ENCODE data around the gene APLF. TPM values are rescaled to one million over a fixed set of nuclear protein-coding genes. Genes with fewer than 3 reads are reported as not detected.
"Not testable (repeated sequence)": the region's sequence is repeated elsewhere in the genome, so short reads cannot be mapped to it uniquely, and the experiment has no call there.

APLF gene
- polyA plus RNA-seq, 1 donor from 2014 or later: 2.3 TPM

DNA sequence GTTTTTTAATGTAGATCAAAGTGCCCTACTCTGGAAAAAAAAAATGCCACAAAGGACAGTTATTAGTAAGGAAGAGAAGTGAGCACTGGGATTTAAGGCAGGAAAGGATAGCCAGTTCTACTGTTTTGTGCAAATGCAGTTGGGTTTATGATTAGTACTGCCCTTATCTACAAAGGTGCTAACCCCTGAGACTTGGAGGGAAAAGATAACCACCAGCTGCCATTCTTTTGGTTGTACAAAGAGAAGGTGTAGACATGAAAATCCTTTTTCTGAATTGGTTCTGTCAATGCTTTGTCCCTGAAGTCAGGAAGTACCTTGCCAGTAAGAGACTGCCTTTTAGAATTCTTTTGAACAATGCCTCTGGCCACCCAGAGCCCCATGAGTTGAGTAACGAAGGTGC lies 11.3 kb downstream of the APLF start:
- H3K4me3 Mint-ChIP-seq: no peak overlapping the region
- peak overlapping the region in 1 of 3 donors; percentile 32 for H3K27ac Mint-ChIP-seq
- H3K4me1 Mint-ChIP-seq: peaks cover 0 to 4% (median 1%) of the 10 kb centered on the region in 3 donors
- H3K27me3 Mint-ChIP-seq: no peaks in the 10 kb centered on the region
- H3K9me3 Mint-ChIP-seq: no peaks in the 10 kb centered on the region
- peaks cover 5% of the 10 kb centered on the region for H3K36me3 Mint-ChIP-seq

DNA sequence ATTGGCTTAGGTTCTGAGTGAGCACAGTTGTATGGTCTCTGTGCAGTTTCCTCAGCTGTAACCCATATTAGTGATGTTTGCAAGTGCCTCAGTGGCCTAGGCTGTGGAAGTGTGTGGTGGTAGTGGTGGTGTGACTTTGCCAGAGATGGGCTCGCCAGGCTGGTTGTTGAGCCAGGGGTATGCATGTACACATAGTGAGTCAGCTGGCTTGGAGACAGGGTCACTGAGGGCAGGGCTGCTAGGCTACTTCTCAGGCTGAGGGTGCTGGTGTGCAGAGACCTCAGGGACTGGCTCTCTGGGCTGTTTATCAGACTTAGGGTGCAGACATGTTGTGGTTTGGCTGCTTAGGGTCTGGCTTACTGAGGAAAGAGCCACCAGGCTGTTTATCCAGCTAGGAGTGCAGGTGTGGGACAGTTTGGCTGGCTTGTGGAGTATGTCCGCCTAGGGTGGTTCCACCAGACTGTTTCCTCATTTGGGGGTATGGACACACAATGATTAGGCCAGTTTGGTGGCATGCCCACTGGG lies 15.0 kb downstream of the APLF start:
- Mint-ChIP-seq H3K27ac (no peak overlapping the region), H3K4me3 (no peak overlapping the region), H3K27me3 (no peaks in the 10 kb centered on the region), H3K9me3 (no peaks in the 10 kb centered on the region), H3K36me3 (peaks cover 5% of the 10 kb centered on the region), H3K4me1 (peaks cover 0 to 4% (median 1%) of the 10 kb centered on the region in 3 donors)

DNA sequence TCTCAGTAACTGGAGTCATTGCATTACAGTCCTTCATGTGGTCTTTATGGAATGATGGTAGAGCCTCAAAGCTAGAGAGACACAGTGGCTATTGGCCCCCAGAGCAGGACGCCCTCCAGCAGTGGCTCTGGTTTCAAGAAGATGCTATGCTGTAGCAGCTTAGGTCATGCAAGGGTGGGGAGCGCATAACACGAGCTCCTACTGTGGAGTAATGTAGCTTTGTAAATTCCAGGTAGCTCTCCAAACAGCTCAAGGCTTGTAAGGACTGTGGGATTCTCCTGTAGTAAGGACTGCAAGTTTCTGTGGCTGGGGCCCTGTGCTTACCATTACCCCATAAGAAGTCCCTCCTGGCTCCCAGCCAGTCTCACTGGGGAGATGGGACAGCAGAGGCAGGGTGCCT lies 15.6 kb downstream of the APLF start:
- H3K4me1 Mint-ChIP-seq: peaks cover 2 to 9% (median 3%) of the 10 kb centered on the region in 3 donors
- no peak overlapping the region for H3K4me3 Mint-ChIP-seq
- no peaks in the 10 kb centered on the region for H3K9me3 Mint-ChIP-seq
- H3K27me3 Mint-ChIP-seq: no peaks in the 10 kb centered on the region
- no peak overlapping the region for H3K27ac Mint-ChIP-seq
- peaks cover 5% of the 10 kb centered on the region for H3K36me3 Mint-ChIP-seq

DNA sequence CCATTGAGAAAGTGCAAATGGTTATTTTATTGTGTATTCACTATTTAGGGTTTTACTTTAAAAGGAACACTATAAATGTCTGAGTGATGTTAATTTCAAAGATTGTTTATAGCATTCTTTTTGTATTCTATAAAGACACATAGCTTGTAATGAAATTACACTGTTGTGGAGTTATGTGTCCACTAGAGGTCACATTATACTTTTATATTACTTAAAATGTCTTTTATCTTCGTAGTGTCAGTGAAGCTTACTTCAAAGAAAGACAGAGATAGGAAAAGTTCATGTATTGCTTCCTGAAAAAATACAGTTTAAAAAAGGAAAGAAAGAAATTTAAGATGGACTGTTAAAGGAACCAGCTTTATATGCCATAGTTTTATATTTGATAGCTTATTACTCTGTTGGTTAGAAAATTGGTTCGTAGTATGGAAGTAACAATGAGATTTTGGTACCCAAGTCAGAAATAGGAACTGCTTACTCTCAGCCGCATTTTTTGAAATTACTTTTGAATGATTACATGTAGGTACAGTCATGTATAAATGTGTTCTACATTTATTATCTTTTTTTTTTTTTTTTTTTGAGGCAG lies 20.5 kb downstream of the APLF start:
- H3K9me3 Mint-ChIP-seq: no peaks in the 10 kb centered on the region
- peaks cover 3% of the 10 kb centered on the region for H3K36me3 Mint-ChIP-seq
- H3K4me3 Mint-ChIP-seq: peak overlapping the region in 1 of 4 donors; percentile 1
- H3K4me1 Mint-ChIP-seq: peaks cover 4 to 6% (median 5%) of the 10 kb centered on the region in 3 donors
- H3K27ac Mint-ChIP-seq: no peak overlapping the region
- no peaks in the 10 kb centered on the region for H3K27me3 Mint-ChIP-seq

DNA sequence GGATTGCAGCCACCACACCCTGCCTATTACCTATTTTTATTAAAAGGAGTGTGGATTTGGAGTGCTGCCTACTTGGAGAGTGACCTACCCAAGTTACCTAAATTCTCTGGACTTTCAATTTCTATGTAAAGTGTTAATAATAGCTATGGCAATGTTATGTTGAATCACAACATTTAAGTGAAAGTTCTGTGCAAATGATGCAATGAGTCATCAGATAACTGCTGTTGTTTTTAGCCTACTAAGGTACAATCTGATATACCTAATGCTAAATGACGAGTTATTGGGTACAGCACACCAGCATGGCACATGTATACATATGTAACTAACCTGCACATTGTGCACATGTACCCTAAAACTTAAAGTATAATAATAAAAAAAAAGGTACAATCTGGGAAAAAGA lies 21.2 kb downstream of the APLF start:
- not testable (repeated sequence) for H3K36me3 Mint-ChIP-seq, H3K27ac Mint-ChIP-seq, H3K27me3 Mint-ChIP-seq, H3K4me3 Mint-ChIP-seq, H3K4me1 Mint-ChIP-seq, H3K9me3 Mint-ChIP-seq

DNA sequence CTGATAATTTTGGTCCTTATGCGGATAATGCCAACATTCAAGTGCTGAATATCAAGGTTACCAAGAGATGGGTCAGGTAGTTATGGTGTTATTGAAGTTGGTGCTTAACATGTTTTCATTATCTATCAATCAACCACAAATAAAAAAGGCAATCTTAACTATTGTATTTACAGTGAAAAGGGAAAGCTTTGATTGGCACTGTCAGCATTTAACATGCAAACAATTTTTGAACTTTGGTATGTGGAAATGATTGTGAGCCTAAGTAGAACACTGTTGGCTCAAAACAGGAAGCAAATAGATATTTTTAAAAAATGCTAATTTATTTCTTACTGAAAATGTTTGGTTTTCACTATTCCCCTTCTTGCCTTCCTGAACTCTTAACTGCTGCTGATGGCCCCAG lies 21.9 kb downstream of the APLF start:
- Mint-ChIP-seq H3K4me1 (peaks cover 4 to 6% (median 5%) of the 10 kb centered on the region in 3 donors), H3K36me3 (peaks cover 3% of the 10 kb centered on the region), H3K4me3 (no peak overlapping the region), H3K9me3 (no peaks in the 10 kb centered on the region), H3K27me3 (no peaks in the 10 kb centered on the region), H3K27ac (no peak overlapping the region)

DNA sequence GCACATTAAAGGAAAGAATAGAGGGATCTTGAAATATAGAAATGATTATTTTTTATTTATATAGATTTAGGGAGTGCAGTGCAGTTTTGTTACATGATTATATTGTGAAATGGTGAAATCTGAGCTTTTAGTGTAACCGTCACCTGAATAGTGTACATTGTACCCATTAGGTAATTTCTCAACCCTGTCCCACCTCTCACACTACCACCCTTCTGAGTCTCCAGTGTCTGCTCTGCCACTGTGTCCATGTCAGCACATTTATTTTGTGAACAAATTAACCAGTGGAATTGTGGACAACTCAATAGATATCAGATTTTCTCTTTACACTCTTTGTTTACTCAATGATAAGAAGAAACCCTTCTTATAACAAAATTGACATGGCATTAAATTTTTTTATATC lies 24.2 kb downstream of the APLF start:
- H3K9me3 Mint-ChIP-seq: peaks cover 2 to 5% (median 5%) of the 10 kb centered on the region in 3 donors
- no peaks in the 10 kb centered on the region for H3K27me3 Mint-ChIP-seq
- peaks cover 5% of the 10 kb centered on the region for H3K36me3 Mint-ChIP-seq
- no peak overlapping the region for H3K27ac Mint-ChIP-seq
- H3K4me1 Mint-ChIP-seq: peaks cover 4 to 6% (median 5%) of the 10 kb centered on the region in 3 donors
- H3K4me3 Mint-ChIP-seq: no peak overlapping the region

DNA sequence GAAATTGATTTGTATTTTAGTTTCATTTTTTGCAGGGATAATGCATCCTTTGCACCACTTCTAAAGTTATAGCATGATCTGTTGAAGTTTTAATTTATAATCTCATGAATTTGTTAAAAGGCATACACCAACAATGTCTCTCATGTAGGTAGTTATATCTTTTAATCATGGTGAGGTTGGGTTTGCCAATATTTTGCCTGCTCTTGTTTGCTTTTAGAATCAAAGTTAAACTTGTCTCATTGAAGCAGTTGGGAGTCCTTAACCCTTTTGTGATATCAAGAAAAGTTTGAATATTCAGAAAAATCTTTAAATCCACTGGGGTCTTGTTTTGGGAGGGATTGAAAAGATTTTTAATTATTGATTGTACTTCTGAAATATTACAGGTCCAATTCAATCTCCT lies 31.7 kb downstream of the APLF start:
- Mint-ChIP-seq H3K4me3 (no peak overlapping the region), H3K36me3 (peaks cover 2% of the 10 kb centered on the region), H3K4me1 (no peaks in the 10 kb centered on the region), H3K9me3 (peaks cover 4 to 11% (median 5%) of the 10 kb centered on the region in 3 donors), H3K27me3 (no peaks in the 10 kb centered on the region), H3K27ac (no peak overlapping the region)

DNA sequence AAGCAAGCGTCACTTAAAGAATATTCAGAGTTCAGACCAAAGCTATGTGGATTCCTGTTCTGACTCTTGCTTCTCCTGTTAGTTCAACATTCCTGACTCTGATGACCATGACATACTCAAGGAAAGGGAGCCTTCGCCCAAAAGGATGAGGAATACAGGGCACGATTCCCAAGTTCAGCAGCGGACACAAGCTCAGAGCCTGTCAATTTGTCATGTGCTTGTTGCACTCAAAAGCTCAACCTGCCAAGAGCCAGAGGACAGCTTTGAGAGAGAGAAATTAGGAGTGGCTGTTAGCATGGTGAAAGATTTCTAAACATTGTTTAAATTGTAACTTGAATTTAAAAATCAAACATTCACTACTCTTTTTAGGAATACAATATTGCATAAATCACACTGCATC lies 33.3 kb downstream of the APLF start:
- H3K36me3 Mint-ChIP-seq: peaks cover 1% of the 10 kb centered on the region
- H3K9me3 Mint-ChIP-seq: peaks cover 0 to 8% (median 3%) of the 10 kb centered on the region in 3 donors
- H3K4me3 Mint-ChIP-seq: no peak overlapping the region
- no peaks in the 10 kb centered on the region for H3K4me1 Mint-ChIP-seq
- H3K27me3 Mint-ChIP-seq: no peaks in the 10 kb centered on the region
- H3K27ac Mint-ChIP-seq: no peak overlapping the region

DNA sequence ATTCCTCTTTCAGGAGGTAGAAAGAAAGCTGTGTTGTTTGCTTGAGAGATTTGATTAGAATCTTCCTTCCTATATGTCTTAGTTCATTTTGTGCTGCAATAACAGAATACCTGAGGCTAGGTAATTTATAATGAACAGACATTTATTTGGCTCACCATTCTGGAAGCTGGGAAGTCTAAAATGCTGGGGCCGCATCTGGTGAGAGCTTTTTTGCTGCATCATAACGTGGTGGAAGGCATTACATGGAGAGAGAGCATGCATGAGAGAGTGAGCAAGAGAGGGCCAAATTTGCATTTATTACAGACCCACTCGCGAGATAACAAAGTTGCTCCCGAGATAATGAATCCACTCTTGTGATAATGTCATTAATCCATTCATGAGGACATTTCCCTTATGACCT lies 34.4 kb downstream of the APLF start:
- H3K4me1 Mint-ChIP-seq: no peaks in the 10 kb centered on the region
- peaks cover 0 to 4% (median 2%) of the 10 kb centered on the region in 3 donors for H3K9me3 Mint-ChIP-seq
- no peak overlapping the region for H3K27ac Mint-ChIP-seq
- H3K36me3 Mint-ChIP-seq: no peaks in the 10 kb centered on the region
- no peaks in the 10 kb centered on the region for H3K27me3 Mint-ChIP-seq
- H3K4me3 Mint-ChIP-seq: no peak overlapping the region

DNA sequence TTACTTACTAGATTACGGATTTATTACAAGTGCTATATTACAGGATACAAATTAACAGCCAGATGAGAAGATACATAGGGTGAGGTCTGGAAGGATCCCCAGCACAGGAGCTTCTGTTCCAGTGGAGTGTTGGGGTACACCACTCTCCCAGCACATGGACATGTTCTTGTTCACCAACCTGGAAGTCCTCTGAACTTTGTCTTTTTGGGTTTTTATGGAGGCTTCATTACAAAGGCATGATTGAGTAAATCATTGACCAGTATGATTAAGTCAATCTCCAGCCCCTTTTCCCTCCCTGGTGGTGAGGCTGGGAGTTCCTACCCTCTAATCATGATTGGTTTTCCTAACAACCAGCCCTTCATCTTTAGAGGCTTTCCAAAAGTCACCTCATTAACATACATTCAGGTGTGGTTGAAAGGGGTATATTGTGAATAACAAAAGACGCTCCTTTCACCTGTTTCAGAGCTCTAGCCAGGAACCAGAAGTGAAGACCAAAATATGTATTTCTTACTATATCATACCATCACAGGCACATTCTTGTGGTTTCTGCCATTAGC lies 38.3 kb downstream of the APLF start:
- peaks cover 0 to 4% (median 4%) of the 10 kb centered on the region in 3 donors for H3K9me3 Mint-ChIP-seq
- H3K36me3 Mint-ChIP-seq: peaks cover 6% of the 10 kb centered on the region
- H3K4me1 Mint-ChIP-seq: no peaks in the 10 kb centered on the region
- no peak overlapping the region for H3K27ac Mint-ChIP-seq
- H3K27me3 Mint-ChIP-seq: no peaks in the 10 kb centered on the region
- no peak overlapping the region for H3K4me3 Mint-ChIP-seq

DNA sequence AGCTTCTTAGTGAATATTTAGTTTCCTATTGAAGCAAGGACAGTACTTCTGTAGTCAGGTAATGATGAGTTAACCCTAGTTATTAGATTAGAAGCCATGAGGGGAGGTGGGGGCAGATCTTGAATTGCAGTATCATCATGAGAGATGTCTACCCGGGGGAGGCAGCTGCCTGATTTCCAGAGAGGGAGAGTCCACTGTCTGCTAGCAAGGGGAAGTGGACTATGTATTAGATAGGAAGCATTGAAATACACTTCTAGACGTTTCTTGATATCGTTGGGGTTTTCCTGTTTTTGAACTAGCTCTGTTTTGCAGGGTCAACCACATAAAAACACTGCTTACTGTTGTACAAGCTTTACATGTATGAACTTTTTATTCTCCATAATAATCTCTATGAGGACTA lies 38.8 kb downstream of the APLF start:
- Mint-ChIP-seq H3K4me3 (no peak overlapping the region), H3K4me1 (no peaks in the 10 kb centered on the region)

DNA sequence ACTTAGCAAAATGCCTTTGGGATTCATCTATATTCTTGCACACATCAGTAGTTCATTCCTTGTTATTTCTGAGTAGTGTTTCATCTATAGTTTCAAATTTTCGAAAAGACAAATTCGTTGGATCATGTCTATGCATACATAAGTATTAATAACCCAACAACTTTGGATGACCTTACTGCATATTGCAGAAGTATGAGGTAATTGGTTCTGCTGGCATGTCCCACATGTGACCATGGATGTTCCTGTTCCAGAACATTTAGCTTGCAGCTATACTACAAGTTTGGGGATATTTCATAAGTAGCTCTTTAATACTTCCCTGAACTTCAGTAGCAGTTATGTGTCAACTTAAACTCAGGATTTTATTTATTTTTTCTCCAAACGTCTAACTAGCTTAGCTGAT lies 44.9 kb downstream of the APLF start:
- Mint-ChIP-seq H3K4me1 (no peaks in the 10 kb centered on the region), H3K36me3 (peaks cover 11% of the 10 kb centered on the region), H3K27me3 (no peaks in the 10 kb centered on the region), H3K27ac (no peak overlapping the region), H3K4me3 (no peak overlapping the region), H3K9me3 (peaks cover 0 to 9% (median 4%) of the 10 kb centered on the region in 3 donors)

More for the DNA sequence above, 38.8 kb downstream of the APLF start:
- H3K27ac Mint-ChIP-seq: no peak overlapping the region
- H3K36me3 Mint-ChIP-seq: peaks cover 6% of the 10 kb centered on the region
- no peaks in the 10 kb centered on the region for H3K27me3 Mint-ChIP-seq
- H3K9me3 Mint-ChIP-seq: peaks cover 0 to 4% (median 4%) of the 10 kb centered on the region in 3 donors

DNA sequence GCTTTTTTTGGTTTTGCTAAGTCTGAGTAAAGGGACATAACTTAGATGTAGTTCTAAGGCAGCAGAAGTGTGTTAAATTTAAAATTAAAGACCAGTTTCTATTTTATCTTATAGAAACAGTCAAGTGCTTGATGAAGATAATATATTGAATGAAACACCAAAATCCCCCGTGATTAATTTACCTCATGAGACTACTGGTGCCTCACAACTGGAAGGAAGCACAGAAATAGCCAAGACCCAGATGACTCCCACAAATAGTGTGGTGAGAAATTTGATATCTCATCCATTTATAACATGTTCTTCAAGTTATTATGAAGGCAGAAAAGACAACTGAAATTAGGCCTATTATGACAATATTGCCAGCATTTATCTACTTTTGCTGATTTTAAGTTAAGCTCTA lies 45.6 kb downstream of the APLF start:
- Mint-ChIP-seq H3K27ac (no peak overlapping the region), H3K4me1 (no peaks in the 10 kb centered on the region), H3K9me3 (peaks cover 0 to 9% (median 4%) of the 10 kb centered on the region in 3 donors), H3K36me3 (peaks cover 10% of the 10 kb centered on the region), H3K27me3 (no peaks in the 10 kb centered on the region), H3K4me3 (no peak overlapping the region)

DNA sequence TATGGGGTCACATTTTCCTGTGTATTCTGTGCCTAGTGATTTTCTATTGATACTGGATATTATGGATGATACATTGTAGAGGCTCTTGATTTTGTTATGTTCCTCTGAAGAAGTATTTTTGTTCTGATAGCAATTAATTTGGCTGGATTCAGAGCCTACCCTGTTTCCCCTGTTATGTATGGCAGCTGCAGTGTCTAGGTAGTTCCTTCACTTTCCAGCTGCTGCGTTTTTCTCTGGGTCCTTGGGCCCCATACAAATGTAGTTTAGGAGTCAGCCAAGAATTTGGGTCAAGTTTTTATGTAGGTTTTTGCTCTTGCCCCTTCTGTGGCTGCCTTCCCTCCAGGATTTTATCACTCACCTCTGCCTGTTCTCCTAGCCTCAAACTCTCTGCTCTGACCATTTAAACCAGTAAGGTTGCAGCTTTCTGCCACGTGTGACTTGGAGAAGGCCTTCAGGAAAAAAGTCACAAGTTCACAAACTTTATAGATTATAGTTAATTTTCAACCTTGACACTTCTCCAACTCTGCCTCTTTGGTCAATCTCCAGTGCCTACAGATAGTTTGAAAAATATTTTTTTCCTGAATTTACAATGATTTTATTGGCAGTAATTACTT lies 47.0 kb downstream of the APLF start:
- Mint-ChIP-seq H3K27ac (no peak overlapping the region), H3K4me1 (no peaks in the 10 kb centered on the region), H3K36me3 (peaks cover 4% of the 10 kb centered on the region), H3K4me3 (no peak overlapping the region), H3K9me3 (peaks cover 0 to 5% (median 3%) of the 10 kb centered on the region in 3 donors), H3K27me3 (no peaks in the 10 kb centered on the region)
